HS-5 (cell line): ENCODE results near the gene TMEM267.
A peak's percentile ranks its signal among the peaks of the same experiment; 100 is the strongest.
"Not testable (repeated sequence)": the region's sequence is repeated elsewhere in the genome, so short reads cannot be mapped to it uniquely, and the experiment has no call there.

Experiments
- DNase-seq: peaks from one replicate; pipeline ENCODE4 v3.0.0-alpha.2; 2012; ENCODE audit warnings: low read depth

The TMEM267 gene

GRCh38 chr5:43456556-43456955 is 27.1 kb downstream of the TMEM267 start:
- DNase-seq: no peak

- DNase-seq: not testable (repeated sequence)
Measured at GRCh38 chr5:43441575-43441974, 42.1 kb downstream of the TMEM267 start.

GRCh38 chr5:43437062-43437660 is 46.5 kb downstream of the TMEM267 start:
- no peak for DNase-seq

GRCh38 chr5:43433382-43433781 is 50.3 kb downstream of the TMEM267 start:
- no peak for DNase-seq

- no peak for DNase-seq
Measured at GRCh38 chr5:43432486-43433375, 50.9 kb downstream of the TMEM267 start.

GRCh38 chr5:43429706-43430105 is 54.0 kb downstream of the TMEM267 start:
- no peak for DNase-seq

- no peak for DNase-seq
Measured at GRCh38 chr5:43429016-43429415, 54.6 kb downstream of the TMEM267 start.

GRCh38 chr5:43427306-43427705 is 56.4 kb downstream of the TMEM267 start:
- no peak for DNase-seq

- DNase-seq: peak; percentile 78
Measured at GRCh38 chr5:43425983-43426382, 57.7 kb downstream of the TMEM267 start.

- DNase-seq: not testable (repeated sequence)
Measured at GRCh38 chr5:43423086-43423485, 60.6 kb downstream of the TMEM267 start.

GRCh38 chr5:43422143-43422542 is 61.5 kb downstream of the TMEM267 start:
- DNase-seq: no peak

- DNase-seq: no peak
Measured at GRCh38 chr5:43421450-43422133, 62.1 kb downstream of the TMEM267 start.

- DNase-seq: no peak
Measured at GRCh38 chr5:43420241-43420640, 63.4 kb downstream of the TMEM267 start.

GRCh38 chr5:43418561-43418960 is 65.1 kb downstream of the TMEM267 start:
- no peak for DNase-seq

GRCh38 chr5:43416803-43417394 is 66.8 kb downstream of the TMEM267 start:
- DNase-seq: no peak

- no peak for DNase-seq
Measured at GRCh38 chr5:43415935-43416802, 67.5 kb downstream of the TMEM267 start.

- no peak for DNase-seq
Measured at GRCh38 chr5:43413966-43414365, 69.7 kb downstream of the TMEM267 start.

GRCh38 chr5:43412644-43413043 is 71.0 kb downstream of the TMEM267 start:
- DNase-seq: no peak

GRCh38 chr5:43412156-43412555 is 71.5 kb downstream of the TMEM267 start, which contains the start of gene CCL28:
Gene CCL28, minus strand, starts transcription at chr5:43412391. Its CDS starts 75 bp downstream, at chr5:43412316.
- DNase-seq: no peak

GRCh38 chr5:43411495-43411894 is 72.2 kb downstream of the TMEM267 start:
- DNase-seq: no peak

- DNase-seq: no peak
Measured at GRCh38 chr5:43410414-43410813, 73.3 kb downstream of the TMEM267 start.
